B cell (primary cell): Measurements from ENCODE around the gene NOXO1. TPM values are rescaled to one million over a fixed set of nuclear protein-coding genes. Genes with fewer than 3 reads are reported as not detected.
A peak's percentile ranks its signal among the peaks of the same experiment; 100 is the strongest.

Source experiments
- ATAC-seq: fragments of 200-7000 bp; cut with Tn5 transposase; one replicate; pipeline ENCODE4 v1.10.0; 2021; ENCODE audit warnings: low read depth, mild to moderate bottlenecking, moderate number of reproducible peaks, moderate library complexity
- CTCF ChIA-PET: fragments of 350-600 bp; sonication (Branson Sonifier 250); formaldehyde crosslinking; loops from one replicate; lab custom pipeline; 2021; ENCODE audit warnings: antibody characterized with exemption, inconsistent platforms; lab: Charles Lee
- POLR2A ChIA-PET: fragments of 350-600 bp; sonication (Branson Sonifier 250); formaldehyde crosslinking; loops from one replicate; lab custom pipeline; 2021; ENCODE audit warnings: antibody characterized with exemption; lab: Charles Lee
- DNase-seq: peaks from one replicate; pipeline ENCODE4 v3.0.0; 2013
- H2AFZ ChIP-seq: 2 replicates; pipeline ENCODE4 v1.6.1; 2012; ENCODE audit warnings: mild to moderate bottlenecking, low read depth, low read length; ENCODE audit not compliant: insufficient read depth, poor library complexity, severe bottlenecking
- H3K27ac ChIP-seq, 2 donors: 1 replicate in 1 of 2; 2 replicates in 1 of 2; pipeline ENCODE4 v1.5.1; 2012 to 2013; ENCODE audit warnings: low read length in 2 of 2, mild to moderate bottlenecking in 2 of 2, moderate library complexity in 1 of 2
- H3K27me3 ChIP-seq, 4 experiments: fragments of 200-600 bp in 1 of 4; sonication (generic) in 1 of 4; replicated peaks in 1 of 4; 1 replicate in 2 of 4; 2 replicates in 2 of 4; pipeline versions ENCODE4 v1.6.1 to v1.7.0; 2013 to 2016; ENCODE audit warnings: low read length in 3 of 4, mild to moderate bottlenecking in 2 of 4, mixed read lengths in 1 of 4, moderate library complexity in 1 of 4; ENCODE audit not compliant: insufficient read depth in 4 of 4, control insufficient read depth in 3 of 4; ENCODE audit errors: control extremely low read depth in 1 of 4
- H3K36me3 ChIP-seq, 2 experiments: replicated peaks in 1 of 2; 1 replicate in 1 of 2; 2 replicates in 1 of 2; pipeline versions ENCODE4 v1.6.1 to v1.7.1; 2013; ENCODE audit warnings: low read length in 1 of 2; ENCODE audit not compliant: insufficient read depth in 2 of 2, control insufficient read depth in 1 of 2; ENCODE audit errors: control extremely low read depth in 1 of 2, extremely low read depth in 1 of 2
- H3K4me1 ChIP-seq, 2 donors: fragments of 200-600 bp in 1 of 2; sonication (generic) in 1 of 2; 1 replicate in 1 of 2; 2 replicates in 1 of 2; pipeline versions ENCODE4 v1.5.1 to v1.6.1; 2013 to 2017; ENCODE audit warnings: low read length in 2 of 2; ENCODE audit not compliant: control insufficient read depth in 2 of 2, insufficient read depth in 2 of 2
- H3K4me2 ChIP-seq: replicated peaks from 2 replicates; pipeline ENCODE3; 2012; ENCODE audit warnings: mild to moderate bottlenecking, low read depth, low read length; ENCODE audit not compliant: poor library complexity, severe bottlenecking
- H3K4me3 ChIP-seq, 5 experiments: fragments of 200-600 bp in 1 of 5; sonication (generic) in 1 of 5; 1 replicate in 3 of 5; 2 replicates in 2 of 5; pipeline versions ENCODE4 v1.5.1 to v1.7.0; 2011 to 2016; ENCODE audit warnings: low read length in 4 of 5, mild to moderate bottlenecking in 4 of 5, low read depth in 2 of 5, control low read depth in 1 of 5, moderate library complexity in 1 of 5; ENCODE audit not compliant: insufficient read depth in 1 of 5; ENCODE audit errors: control extremely low read depth in 1 of 5, extremely low read depth in 1 of 5
- H3K79me2 ChIP-seq: fragments of 200-600 bp; sonication (generic); one replicate; pipeline ENCODE4 v1.6.0; 2016; ENCODE audit warnings: low read length; ENCODE audit not compliant: control insufficient read depth, insufficient read depth
- H3K9ac ChIP-seq: fragments of 200-600 bp; sonication (generic); 2 replicates; pipeline ENCODE4 v1.6.1; 2017; ENCODE audit warnings: mild to moderate bottlenecking, low read length, moderate library complexity
- H3K9me3 ChIP-seq, 3 donors: one replicate each; pipeline versions ENCODE4 v1.6.1 to v1.7.1; 2013; ENCODE audit warnings: low read length in 2 of 3; ENCODE audit not compliant: control insufficient read depth in 2 of 3, insufficient read depth in 1 of 3; ENCODE audit errors: control extremely low read depth in 1 of 3
- H4K20me1 ChIP-seq: 2 replicates; pipeline ENCODE4 v1.6.0; 2012; ENCODE audit warnings: mild to moderate bottlenecking, low read length; ENCODE audit not compliant: insufficient read depth, control insufficient read depth, poor library complexity, severe bottlenecking
- H3K27ac Mint-ChIP-seq: one replicate; pipeline ENCODE4 v1.8.0; 2021; ENCODE audit warnings: mixed read lengths
- H3K27me3 Mint-ChIP-seq: one replicate; pipeline ENCODE4 v1.8.0; 2021; ENCODE audit warnings: mixed read lengths
- H3K4me1 Mint-ChIP-seq: one replicate; pipeline ENCODE4 v1.8.0; 2021; ENCODE audit warnings: mixed read lengths
- H3K4me3 Mint-ChIP-seq: one replicate; pipeline ENCODE4 v1.8.0; 2021; ENCODE audit warnings: mixed read lengths
- H3K9me3 Mint-ChIP-seq: one replicate; pipeline ENCODE4 v1.8.0; 2022; ENCODE audit warnings: mixed read lengths; ENCODE audit not compliant: insufficient read depth
- CTCF ChIP-seq: fragments of 200-600 bp; IDR thresholded peaks from one replicate; pipeline ENCODE4 v1.8.0; 2022; ENCODE audit warnings: antibody characterized with exemption, mild to moderate bottlenecking
- EZH2 ChIP-seq: IDR thresholded peaks from 2 replicates; pipeline ENCODE4 v1.6.1; 2012; ENCODE audit warnings: borderline replicate concordance, low read depth, mild to moderate bottlenecking, moderate library complexity, low read length; ENCODE audit not compliant: insufficient read depth, poor library complexity, severe bottlenecking
- WGBS: methylation state at CpG from one replicate; pipeline ENCODE4 v1.1.5; 2013; ENCODE audit warnings: missing lambda C conversion rate; ENCODE audit not compliant: insufficient coverage; 5-methylcytosine and 5-hydroxymethylcytosine counted together
- intact Hi-C: fragments of 100-400 bp; cut with micrococcal nuclease; formaldehyde crosslinking; loops from one replicate; pipeline ENCODE4 v1.10.0; 2022
- polyA plus RNA-seq: library from polyadenylated mRNA; depleted of rRNA; stranded (reverse); fragments of >200 nt; gene quantifications from 2 replicates; pipeline ENCODE4 v1.2.3, GENCODE V29; 2012
- total RNA-seq, 2 donors: library from RNA; stranded (reverse); fragments of 120-200 nt in 1 of 2; gene quantifications; 1 replicate in 1 of 2; 2 replicates in 1 of 2; pipeline versions ENCODE4 v1.2.3 to v1.2.4, GENCODE V29; 2013 to 2022

Gene NOXO1
- total and polyA plus RNA-seq, 2 donors (not counting 1 experiment from before 2014, with no cell fraction given): 0.30 to 0.74 TPM

- intact Hi-C loops: loop anchor here (1.0 to 5.0 kb wide), 3 partner anchors 13 to 157 kb away; partner anchors contain the start of genes EME2, MRPS34, NDUFB10 and NME3
- no peaks in the 10 kb centered on the region for H3K79me2 ChIP-seq
- peak overlapping the region in 4 of 5 experiments; percentile 43 to 65 (median 58) for H3K4me3 ChIP-seq
- Mint-ChIP-seq H3K27me3 (peaks cover under 1% of the 10 kb centered on the region), H3K27ac (peak overlapping the region; percentile 70), H3K4me1 (peaks cover 4% of the 10 kb centered on the region), H3K4me3 (peak overlapping the region; percentile 71), H3K9me3 (no peaks in the 10 kb centered on the region)
- peaks cover 0 to 4% (median 0%) of the 10 kb centered on the region in 3 donors for H3K9me3 ChIP-seq
- H4K20me1 ChIP-seq: no peaks in the 10 kb centered on the region
- H3K27me3 ChIP-seq: peaks cover 0 to 8% (median 2%) of the 10 kb centered on the region in 4 experiments
- H3K36me3 ChIP-seq: no peaks in the 10 kb centered on the region
- H3K4me1 ChIP-seq: peaks cover 4 to 10% of the 10 kb centered on the region in 2 donors
- ATAC-seq (peak; percentile 99), DNase-seq (peak; percentile 93)
- peak overlapping the region; percentile 91 for H2AFZ ChIP-seq
- peak overlapping the region; percentile 96 for H3K4me2 ChIP-seq
- H3K9ac ChIP-seq: peak overlapping the region; percentile 58
- CTCF ChIA-PET: interaction anchor here (0.7 to 2.3 kb wide), 9 partner anchors 14 to 231 kb away, joined by 3 to 14 read pairs (median 4); partner anchors contain the start of genes NUBP2 and SPSB3
- peak overlapping the region in 1 of 2 donors; percentile 27 for H3K27ac ChIP-seq
- POLR2A ChIA-PET: interaction anchor here (0.6 to 1.3 kb wide), 3 partner anchors 14 to 157 kb away, joined by 3 to 8 read pairs (median 5); partner anchors contain the start of genes EME2, MRPS34 and MSRB1
- whole genome bisulfite sequencing: 10% methylated on average over 62 of the region's 70 CpGs
- TF ChIP-seq CTCF (peak; percentile 95), EZH2 (no peak)
Observed at GRCh38 chr16:1929578-1930337, 51.5 kb downstream of the NOXO1 start.
